NCI-H2081 (cell line): ENCODE data around the gene CACNG3.
"Not testable (repeated sequence)": the region's sequence is repeated elsewhere in the genome, so short reads cannot be mapped to it uniquely, and the experiment has no call there.

ENCODE experiments used
- DNase-seq, 2 experiments: peaks; one replicate each; lab custom pipeline; 2025; lab: John Stamatoyannopoulos, UW

The CACNG3 gene

DNA sequence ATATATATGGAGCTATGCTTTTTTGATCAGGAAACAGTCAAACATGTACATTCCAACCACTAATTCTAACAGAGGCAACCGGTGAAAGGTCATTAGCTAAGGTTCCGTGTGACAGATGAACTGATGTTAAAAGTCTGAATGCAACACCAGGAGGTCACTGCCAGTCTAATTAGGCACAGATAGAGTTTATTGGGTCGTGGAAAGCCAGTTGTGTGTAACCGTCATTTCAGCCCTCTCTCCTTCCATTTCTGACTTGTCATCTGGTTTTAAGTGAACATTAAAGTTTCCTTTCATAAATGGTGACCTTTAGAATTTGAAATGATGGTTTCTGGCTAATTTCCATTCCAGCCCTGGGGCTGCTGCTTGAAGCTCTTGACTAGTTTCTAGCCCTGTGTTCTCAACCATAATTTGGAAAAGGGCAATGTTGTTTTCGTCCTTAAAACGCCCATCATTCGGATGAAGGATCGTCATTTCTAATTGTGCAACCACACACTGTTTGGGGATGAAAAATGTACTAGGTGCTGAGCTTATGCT, 23.9 kb downstream of the CACNG3 start:
- no peak for DNase-seq

DNA sequence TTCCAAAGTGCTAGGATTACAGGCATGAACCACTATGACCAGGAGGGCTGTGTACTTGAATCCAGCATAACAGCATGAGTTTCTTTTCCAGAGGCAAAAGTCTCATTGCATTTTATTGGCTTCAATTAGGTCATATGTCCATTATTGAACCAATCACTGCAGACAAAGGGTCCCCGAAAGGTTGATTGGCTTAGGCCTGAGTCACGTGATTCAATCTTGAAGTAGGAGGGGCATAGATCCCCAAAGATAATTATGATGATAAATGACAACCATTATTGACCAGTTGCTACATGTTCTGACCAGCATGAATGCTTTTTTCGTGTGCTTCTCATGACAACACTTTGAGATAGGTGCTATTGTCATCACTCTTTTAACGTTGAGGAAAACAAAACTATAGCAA, 25.3 kb downstream of the CACNG3 start:
- no peak for DNase-seq

DNA sequence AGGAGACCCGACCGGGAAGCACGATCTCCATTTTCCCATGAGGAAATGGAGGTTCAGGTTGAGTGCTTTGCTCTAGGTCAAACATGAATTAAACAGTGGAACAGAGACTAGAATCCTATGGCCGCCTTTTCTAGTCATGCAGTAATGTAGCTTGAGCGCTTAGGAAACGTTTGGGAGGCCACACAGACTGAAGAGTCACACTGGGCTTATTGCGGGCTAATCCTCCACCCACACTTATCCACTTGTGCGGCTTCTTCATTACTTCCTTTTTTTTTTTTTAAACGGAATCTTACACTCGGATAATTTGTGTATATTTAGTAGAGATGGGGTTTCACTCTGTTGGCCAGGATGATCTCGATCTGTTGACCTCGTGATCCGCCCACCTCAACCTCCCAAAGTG, 26.0 kb downstream of the CACNG3 start:
- DNase-seq = no peak

DNA sequence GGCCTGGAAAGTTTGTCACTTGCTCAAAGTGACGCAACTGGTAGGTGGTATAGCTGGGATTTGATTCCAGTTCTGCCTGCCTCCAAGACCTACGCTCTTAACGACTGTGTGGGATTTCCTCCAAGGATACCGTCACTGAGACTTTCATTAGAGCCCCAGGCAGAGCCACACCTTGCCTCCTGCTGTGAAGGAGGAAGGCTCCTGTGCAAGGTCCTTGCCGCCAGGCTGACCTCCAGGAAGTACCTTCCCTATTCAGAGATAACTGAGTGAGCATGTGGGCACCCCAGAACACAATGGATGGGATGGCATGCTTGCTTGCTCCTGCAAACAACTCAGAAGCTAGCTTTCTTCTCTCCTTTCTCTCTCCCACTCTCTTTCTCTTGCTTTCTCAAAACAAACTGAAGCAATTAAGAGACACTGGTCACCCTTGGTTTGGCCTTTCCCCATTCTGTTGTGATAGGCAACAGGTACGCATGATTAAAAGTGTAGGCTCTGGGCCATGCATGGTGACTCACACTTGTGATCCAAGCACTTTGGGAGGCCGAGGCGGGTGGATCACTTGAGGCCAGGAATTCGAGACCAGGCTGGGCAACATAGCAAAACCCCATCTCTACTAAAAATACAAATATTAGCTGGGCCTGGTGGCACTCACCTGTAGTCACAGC, 30.7 kb downstream of the CACNG3 start:
- no peak for DNase-seq

DNA sequence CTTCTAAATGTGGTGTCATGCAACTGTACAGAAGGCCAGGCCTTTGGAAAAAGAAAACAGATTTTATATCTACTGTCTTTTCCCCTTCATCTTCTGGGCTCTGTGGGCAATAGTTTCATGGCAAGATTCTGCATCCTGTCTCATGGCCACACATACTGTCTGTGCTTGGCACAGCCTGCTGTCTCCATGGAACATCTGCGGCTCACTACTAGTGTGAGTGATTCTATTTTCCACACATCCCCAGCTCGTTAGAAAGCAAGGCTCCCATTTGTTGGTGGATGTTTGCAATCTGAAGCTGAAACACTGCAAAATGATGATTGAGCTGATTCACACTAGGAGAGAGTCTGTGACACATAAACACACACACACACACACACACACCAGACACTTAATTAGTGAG, 32.4 kb downstream of the CACNG3 start:
- DNase-seq = no peak

DNA sequence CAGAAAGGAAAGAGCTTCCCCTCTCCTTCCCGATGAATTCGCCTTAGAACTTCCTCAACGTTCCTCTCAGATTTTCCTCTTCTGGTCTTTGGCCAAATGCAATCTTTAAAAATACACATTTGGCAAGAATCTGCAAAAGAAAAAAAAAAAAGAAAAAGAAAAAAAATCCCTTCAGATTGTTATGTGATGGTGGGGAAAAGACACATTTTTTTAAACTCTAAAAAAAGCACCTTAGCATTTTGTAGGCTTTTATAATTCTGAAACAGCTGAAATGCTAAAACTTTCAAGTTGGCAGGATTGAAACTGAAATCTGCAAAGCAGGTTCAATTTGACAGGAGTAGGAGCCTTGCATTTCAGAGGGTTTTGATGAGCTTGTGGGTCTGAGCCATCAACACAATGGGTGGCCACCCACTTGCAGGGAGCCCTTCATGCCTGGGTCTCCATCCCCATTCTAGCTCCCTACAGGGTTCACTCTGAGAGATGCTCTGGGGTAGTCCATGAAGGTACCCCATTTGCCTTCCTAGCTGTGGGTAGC, 33.1 kb downstream of the CACNG3 start:
- no peak for DNase-seq

DNA sequence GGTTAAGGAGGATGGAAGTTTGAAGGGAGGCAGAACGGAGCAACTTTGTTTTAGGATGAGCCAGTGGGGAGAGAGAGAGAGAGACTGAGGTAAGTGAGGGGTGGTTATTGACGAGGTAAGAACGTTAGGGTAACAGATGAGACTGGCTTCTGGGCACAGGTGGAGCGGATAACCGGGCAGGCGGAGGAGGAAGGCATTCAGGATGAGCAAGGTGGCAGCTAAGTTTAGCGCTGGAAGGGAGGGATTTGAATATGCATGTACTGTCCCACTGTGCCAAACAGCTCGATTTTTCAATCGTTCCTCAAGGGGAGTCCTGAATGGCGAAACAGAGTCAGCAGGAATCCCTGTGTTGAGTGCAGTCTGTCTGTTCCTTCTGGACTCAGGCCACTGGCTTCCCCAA, 35.8 kb downstream of the CACNG3 start:
- DNase-seq = no peak

DNA sequence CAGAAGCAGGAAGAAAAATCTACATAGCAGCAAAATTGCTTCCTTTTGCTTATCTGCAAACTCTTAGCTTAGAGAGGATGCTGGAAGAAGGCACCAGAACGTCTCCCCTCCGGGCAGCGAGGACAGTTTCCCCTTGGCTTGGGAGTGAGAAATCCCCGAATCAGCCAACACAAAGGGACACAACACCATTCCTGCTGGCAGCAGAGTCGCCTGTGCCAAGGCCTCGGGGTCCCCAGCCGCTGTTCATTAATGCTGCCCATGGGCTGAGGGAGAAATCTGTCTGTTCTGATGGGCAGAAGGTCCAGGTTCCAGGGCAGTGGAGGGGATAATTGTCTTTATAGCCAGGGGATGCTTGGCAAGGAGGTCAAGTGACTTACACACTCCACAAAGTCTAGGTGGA, 38.0 kb downstream of the CACNG3 start:
- no peak for DNase-seq

DNA sequence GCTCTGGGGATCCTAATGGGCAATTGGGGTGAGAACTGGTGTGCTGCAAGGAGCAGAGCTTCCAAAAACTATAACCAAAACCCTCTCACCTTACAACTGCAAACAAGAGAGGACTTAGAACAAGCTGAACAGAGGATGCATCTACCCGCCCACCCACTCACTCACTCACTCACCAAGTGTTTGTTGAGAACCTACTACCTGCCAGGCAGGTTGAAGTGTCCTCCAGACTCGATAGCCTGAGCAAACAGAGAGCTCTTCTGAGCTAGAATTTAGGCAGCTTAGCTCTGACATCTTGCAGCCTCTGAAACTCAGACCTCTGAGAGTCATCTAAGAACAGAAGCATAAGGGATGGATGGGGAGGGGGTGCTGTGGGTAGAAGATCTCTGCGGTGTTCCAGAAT, 41.2 kb downstream of the CACNG3 start:
- DNase-seq = no peak

DNA sequence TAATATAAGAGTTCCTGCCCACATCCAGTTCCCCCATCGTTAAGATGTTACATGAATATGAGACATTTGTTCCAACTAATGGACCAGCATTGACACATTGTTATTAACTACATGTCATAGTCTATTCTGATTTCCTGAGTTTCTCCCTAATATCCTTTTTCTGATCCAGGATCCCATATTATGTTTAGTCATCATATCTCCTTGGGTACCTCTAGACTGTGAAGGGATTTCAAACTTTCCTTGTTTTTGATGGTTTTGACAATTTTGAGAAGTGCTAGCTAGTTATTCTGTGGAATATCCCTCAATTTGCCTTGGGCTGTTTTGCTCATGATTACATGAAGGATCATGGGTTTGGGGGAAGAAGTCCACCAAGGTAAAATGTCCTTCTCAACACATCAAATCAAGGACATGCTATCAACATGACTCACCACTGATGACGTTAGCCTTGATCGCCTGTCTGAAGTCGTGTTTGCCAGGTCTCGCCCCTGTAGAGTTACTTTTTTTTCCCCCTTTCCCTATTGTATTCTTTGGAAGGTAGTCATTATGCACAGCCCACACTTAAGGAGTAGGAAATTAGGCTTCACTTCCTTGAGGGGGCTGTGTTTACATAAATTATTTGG, 42.5 kb downstream of the CACNG3 start:
- DNase-seq = no peak

DNA sequence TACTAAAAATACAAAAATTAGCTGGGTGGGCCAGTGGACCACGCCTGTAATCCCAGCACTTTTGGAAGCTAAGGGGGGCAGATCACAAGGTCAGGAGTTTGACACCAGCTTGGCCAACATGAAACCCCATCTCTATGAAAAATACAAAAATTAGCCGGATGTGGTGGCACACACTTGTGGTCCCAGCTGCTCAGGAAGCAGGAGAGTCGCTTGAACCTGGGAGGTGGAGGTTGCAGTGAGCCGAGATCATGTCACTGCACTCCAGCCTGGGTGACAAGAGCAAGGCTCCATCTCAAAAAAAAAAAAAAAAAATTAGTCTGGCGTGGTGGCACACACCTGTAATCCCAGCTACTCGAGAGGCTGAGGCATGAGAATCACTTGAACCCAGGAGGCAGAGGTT, 44.6 kb downstream of the CACNG3 start:
- not testable (repeated sequence) for DNase-seq

DNA sequence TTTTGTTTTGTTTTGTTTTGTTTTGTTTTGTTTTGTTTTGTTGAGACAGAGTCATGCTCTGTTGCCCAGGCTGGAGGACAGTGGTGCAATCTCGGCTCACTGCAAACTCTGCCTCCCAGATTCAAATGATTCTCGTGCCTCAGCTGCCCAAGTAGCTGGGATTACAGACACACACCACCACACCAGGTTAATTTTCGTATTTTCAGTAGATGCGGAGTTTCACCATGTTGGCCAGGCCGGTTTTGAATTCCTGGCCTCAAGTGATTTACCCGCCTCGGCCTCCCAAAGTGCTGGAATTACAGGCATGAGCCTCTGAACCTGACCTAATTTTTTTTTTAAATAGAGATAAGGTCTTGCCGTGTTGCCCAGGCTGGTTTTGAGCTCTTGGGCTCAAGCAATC, 46.5 kb downstream of the CACNG3 start:
- no peak for DNase-seq

DNA sequence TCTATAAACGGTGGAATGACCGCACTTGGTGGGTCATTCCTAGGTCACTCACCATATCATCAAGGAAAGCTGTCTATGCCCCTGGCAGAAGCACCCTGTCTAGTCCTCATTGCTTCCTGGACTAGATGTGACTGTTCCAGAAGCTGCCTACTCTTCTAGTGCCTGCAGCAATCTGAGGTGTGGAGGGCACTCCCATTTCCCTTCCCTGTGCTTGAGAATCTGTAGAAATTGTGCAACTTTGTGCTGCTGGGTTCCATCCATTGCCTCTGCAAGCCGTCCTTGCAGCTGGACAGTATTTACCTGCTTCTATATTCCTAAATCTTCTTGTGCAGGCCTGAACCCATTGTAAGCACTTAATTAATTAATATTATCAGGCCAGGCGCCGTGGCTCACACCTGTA, 52.1 kb downstream of the CACNG3 start:
- no peak for DNase-seq

DNA sequence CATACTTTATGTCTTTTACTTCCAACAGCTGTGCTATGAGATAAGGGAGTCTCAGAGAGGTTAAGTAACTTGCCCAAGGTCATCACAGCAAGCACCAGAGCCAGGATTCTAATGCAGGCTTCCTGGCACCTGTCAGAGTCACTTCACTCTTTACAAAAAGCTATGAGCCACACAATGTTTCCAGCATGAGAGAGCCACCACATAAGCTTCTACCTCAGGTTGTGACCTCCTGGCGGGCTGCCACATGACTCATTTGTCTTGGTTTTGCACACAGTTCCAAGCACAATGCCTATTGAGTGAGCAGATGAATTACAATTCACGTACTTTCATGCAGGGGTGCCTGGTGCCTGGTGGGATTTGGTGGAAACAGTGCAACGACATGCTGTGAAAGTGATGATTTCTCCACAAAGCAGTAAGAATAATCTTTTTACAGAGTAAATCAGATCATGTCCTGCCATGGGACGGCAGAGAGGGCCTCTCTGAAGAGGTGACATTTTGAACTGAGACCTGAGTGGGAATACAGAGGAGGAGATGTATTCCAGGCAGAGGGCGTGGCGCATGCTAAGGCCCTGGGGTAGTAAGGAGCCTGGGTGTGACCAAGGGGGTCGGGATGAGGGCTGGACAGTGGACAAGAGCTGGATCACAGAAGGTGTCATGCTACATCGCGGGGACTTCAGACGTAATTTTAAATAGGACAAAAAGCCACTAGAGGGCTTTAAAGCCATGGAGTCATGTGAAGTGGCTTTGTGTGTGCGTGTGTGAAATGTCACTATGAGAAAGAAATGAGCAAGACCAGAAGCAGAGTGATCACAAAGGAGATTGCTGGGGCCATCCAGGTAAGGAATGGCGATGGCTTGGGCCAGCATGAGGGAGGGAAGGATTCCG, 53.4 kb downstream of the CACNG3 start:
- DNase-seq = no peak

DNA sequence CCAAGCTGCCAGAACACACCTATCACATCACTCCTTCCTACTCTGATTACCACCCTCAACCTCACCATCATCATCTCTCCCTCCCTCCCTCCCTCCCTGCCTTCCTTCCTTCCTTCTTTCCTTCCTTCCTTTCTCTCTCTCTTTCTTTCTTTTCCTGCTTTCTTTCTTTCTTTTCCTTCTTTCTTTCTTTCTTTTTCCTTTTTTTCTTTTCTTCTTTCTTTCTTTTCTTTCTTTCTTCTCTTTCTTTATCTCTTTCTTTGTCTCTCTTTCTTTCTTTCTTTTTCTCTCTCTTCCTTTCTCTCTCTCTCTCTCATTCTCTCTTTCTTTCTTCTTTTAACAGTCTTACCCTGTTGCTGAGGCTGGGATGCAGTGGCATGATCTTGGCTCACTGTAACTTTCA, 59.2 kb downstream of the CACNG3 start:
- DNase-seq = no peak

DNA sequence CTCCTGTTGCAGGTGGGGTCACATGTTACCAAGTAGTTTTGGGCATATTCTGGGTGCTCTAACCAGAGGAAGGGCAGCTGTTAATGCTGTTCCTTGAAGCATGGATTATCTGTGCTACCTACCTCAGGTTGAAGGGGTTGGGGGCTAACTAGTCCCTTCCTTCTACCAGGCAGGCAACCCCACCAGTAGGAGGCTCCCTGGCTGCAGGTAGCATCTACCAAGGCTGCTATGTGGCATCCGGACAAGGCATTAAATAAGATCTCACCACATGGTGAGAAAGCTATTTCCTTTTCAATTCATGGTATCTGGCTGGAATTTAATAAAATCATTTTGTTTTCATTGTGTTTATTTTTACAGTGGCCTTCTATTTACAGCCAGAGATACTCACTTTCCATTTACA, 62.5 kb downstream of the CACNG3 start:
- DNase-seq = no peak

DNA sequence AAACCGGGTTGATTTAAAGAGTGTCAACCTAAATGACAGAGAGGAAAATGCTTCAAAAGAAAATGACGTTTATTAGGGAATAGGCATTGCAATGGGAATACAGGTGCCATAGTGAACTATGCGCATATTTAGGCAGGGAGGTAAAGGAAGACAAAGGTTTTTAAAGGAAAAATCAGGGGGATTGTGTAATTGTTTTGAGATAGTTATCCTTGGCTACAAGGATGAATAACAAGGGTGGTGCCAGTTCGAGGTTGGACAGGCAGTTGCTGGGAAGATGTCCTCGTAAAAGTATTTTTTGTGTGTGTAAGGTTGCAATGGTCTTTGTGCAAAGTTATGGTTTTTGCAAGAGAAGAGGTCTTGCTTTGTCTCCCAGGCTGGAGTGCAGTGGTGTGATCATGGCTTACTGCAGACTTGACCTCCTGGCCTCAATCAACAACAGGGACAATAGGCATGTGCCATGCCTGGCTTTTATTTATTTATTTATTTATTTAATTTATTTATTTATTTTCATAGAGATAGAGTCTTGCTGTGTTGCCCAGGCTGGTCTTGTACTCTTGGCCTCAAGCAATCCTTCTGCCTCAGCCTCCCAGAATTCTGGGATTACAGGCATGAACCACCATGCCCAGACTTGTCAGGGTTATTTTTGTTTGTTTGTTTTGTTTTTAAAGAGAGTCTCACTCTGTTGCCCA, 63.1 kb downstream of the CACNG3 start:
- DNase-seq = no peak

DNA sequence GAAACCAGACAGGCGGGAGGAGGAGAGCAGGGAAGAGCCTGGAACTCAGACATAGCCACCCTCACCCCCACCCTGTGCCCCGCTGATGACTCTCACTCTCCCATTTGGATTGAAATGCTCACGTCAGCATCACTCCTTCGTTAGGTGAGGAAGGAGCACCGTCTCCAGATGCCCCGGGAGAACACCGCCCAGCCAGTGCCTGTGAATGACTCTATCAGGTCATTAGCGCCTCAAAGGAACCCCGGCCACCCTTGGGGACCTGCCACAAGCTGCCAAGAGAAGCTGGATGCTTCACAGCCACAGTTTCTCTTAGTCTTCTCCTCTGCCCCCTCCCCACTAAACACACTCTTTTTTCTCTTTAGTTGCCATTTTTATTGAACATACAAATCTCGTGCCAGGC, 66.0 kb downstream of the CACNG3 start:
- DNase-seq = no peak

DNA sequence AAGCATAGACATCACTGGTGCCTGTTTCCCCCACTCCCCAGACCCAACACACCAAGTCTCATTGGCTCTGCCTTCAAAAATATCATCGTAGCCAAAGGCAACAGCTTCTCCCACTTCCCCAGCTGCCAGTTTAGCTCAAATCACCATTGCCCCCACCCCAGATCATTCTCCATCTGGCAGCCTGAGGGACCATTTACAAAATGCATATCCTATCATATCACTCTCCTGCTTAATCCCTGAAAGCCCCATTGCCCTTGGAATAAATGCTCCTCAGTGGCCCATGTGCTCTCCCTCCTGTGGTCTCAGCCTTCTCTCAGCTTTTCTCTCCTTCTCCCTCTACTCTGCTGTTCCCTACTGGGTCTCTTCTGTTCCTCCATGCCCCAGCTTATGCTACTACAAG, 68.3 kb downstream of the CACNG3 start:
- DNase-seq = no peak

DNA sequence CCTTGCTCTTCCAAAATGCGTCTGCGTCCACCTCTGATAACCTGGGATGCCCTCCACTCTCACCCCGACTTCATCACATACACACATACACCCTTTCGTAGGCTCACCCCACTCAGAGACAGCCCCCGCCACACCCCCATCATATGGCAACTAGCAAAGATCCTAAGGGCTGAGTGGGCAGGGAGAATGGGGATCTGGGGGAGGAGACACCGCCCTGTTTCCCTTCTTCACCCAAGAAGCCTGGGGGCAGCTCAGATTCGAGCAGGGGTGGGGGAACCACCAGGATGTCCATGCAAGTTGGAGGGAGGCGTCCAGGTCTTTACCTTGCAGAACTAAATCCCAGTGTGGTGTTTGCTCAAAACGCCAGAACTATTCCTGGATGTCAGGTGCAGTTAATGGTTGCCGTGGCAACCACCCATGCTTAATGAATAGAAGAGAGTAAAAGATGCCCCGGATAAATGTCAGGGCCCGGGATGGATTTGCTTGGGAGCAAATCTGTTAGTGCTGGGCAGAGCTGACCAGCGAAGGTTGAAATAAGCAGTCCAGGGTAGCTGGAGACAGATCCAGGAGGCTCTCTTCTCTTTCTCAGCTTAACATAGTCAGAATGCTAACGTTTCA, 72.8 kb downstream of the CACNG3 start:
- DNase-seq = no peak

DNA sequence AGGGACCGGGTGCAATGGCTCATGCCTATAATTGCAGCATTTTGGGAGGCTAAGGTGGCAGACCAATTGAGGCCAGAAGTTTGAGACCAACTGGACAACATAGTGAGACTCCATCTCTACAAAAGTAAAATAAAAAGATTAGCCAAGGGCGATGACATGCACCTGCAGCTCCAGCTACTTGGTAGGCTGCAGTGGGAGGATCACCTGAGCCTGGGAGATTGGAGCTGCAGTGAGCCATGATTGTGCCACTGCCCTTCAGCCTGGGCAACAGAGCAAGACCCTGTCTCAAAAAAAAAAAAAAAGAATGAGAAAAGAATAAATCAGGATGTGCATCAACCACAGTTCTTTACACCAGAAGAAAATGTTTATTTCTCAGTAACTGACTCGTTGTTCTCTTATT, 76.0 kb downstream of the CACNG3 start:
- DNase-seq = no peak
